Liver (tissue), 9 donors: ENCODE measurements around the gene GPRIN3. TPM values are rescaled to one million over a fixed set of nuclear protein-coding genes. Genes with fewer than 3 reads are reported as not detected.
"Not testable (repeated sequence)": the region's sequence is repeated elsewhere in the genome, so short reads cannot be mapped to it uniquely, and the experiment has no call there.

ENCODE experiments used
- DNase-seq: peaks from one replicate; pipeline ENCODE4 v3.0.0-alpha.2; 2017; ENCODE audit warnings: low spot score
- H3K27ac ChIP-seq, 2 donors: one replicate each; pipeline ENCODE4 v1.7.0; 2013; ENCODE audit warnings: inconsistent platforms in 2 of 2, low read length in 2 of 2, control low read depth in 1 of 2, low read depth in 1 of 2, mild to moderate bottlenecking in 1 of 2
- H3K27me3 ChIP-seq, 4 donors: one replicate each; pipeline versions ENCODE4 v1.6.1 to v1.7.0; 2013; ENCODE audit warnings: low read length in 3 of 4, inconsistent platforms in 1 of 4, mild to moderate bottlenecking in 1 of 4, moderate library complexity in 1 of 4; ENCODE audit not compliant: control insufficient read depth in 4 of 4, insufficient read depth in 4 of 4
- H3K36me3 ChIP-seq, 4 donors: one replicate each; pipeline versions ENCODE4 v1.6.1 to v1.7.0; 2013; ENCODE audit warnings: low read length in 3 of 4, mild to moderate bottlenecking in 3 of 4, low read depth in 1 of 4, moderate library complexity in 1 of 4; ENCODE audit not compliant: control insufficient read depth in 4 of 4, insufficient read depth in 3 of 4
- H3K4me1 ChIP-seq, 4 donors: one replicate each; pipeline versions ENCODE4 v1.6.1 to v1.7.0; 2013; ENCODE audit warnings: low read length in 3 of 4, mild to moderate bottlenecking in 3 of 4, moderate library complexity in 1 of 4; ENCODE audit not compliant: control insufficient read depth in 4 of 4, insufficient read depth in 4 of 4
- H3K4me3 ChIP-seq, 3 donors: one replicate each; pipeline versions ENCODE4 v1.6.1 to v1.7.0; 2013; ENCODE audit warnings: low read length in 3 of 3, control low read depth in 1 of 3, low read depth in 1 of 3, mild to moderate bottlenecking in 1 of 3
- H3K9ac ChIP-seq, 2 donors: one replicate each; pipeline ENCODE4 v1.7.0; 2013; ENCODE audit warnings: low read length in 2 of 2, mild to moderate bottlenecking in 2 of 2, moderate library complexity in 2 of 2, control low read depth in 1 of 2, low read depth in 1 of 2
- H3K9me3 ChIP-seq, 4 donors: one replicate each; pipeline versions ENCODE4 v1.6.1 to v1.7.0; 2013; ENCODE audit warnings: low read length in 3 of 4; ENCODE audit not compliant: control insufficient read depth in 4 of 4
- CTCF ChIP-seq: fragments of 150-350 bp; IDR thresholded peaks from 2 replicates; pipeline ENCODE4 v1.5.1; 2017; ENCODE audit warnings: improper control_type of control experiment, low read depth, low read length; ENCODE audit not compliant: missing input control
- EGR1 ChIP-seq, 2 donors: IDR thresholded peaks; 2 replicates each; pipeline ENCODE4 v1.6.1; 2016 to 2018; ENCODE audit warnings: antibody characterized with exemption in 2 of 2, low read depth in 2 of 2
- FOXA2 ChIP-seq: IDR thresholded peaks from 2 replicates; pipeline ENCODE4 v1.6.1; 2016; ENCODE audit warnings: antibody characterized with exemption
- HNF4G ChIP-seq: IDR thresholded peaks from 2 replicates; pipeline ENCODE4 v1.6.1; 2016; ENCODE audit warnings: antibody characterized with exemption
- JUND ChIP-seq, 2 donors: IDR thresholded peaks; 2 replicates each; pipeline ENCODE4 v1.6.1; 2016; ENCODE audit warnings: antibody characterized with exemption in 2 of 2
- MAX ChIP-seq: IDR thresholded peaks from 2 replicates; pipeline ENCODE4 v1.6.1; 2016; ENCODE audit warnings: antibody characterized with exemption
- NR2F2 ChIP-seq: IDR thresholded peaks from 2 replicates; pipeline ENCODE4 v1.6.1; 2016; ENCODE audit warnings: antibody characterized with exemption
- RAD21 ChIP-seq, 2 donors: IDR thresholded peaks; 2 replicates each; pipeline ENCODE4 v1.6.1; 2016; ENCODE audit warnings: antibody characterized with exemption in 2 of 2, mild to moderate bottlenecking in 2 of 2
- REST ChIP-seq: IDR thresholded peaks from 2 replicates; pipeline ENCODE4 v1.6.1; 2016; ENCODE audit warnings: antibody characterized with exemption, mild to moderate bottlenecking
- SP1 ChIP-seq: IDR thresholded peaks from 2 replicates; pipeline ENCODE4 v1.6.1; 2018; ENCODE audit warnings: antibody characterized with exemption, mild to moderate bottlenecking
- TAF1 ChIP-seq: conservative IDR thresholded peaks from 2 replicates; pipeline ENCODE4 v1.6.1; 2016; ENCODE audit warnings: antibody characterized with exemption, mild to moderate bottlenecking
- WGBS: extraction: QIAGEN DNeasy Blood & Tissue Kit; methylation state at CpG from one replicate; pipeline ENCODE4 v1.1.7; 2013; 5-methylcytosine and 5-hydroxymethylcytosine counted together
- polyA plus RNA-seq, 2 donors: library from polyadenylated mRNA; stranded (reverse) in 1 of 2; unstranded in 1 of 2; fragments of 200-250 nt in 1 of 2; fragments of >200 nt in 1 of 2; fragmentation: Nextera tagmentation in 1 of 2; extraction: Ambion mirVana in 1 of 2; gene quantifications; one replicate each; pipeline versions ENCODE4 v1.2.1 to v1.2.3, GENCODE V29; 2013 to 2015
- total RNA-seq, 2 donors: library from RNA; depleted of rRNA; stranded (reverse); fragments of >200 nt; gene quantifications; one replicate each; pipeline ENCODE4 v1.2.3, GENCODE V29; 2014
- donor health status: healthy.
- donor health status: healthy.
- donor health status: healthy.
- donor health status: healthy.
- donor health status: healthy.

Gene GPRIN3
- total and polyA plus RNA-seq, 4 donors = 0.25 to 1.5 (median 0.95) TPM

DNA sequence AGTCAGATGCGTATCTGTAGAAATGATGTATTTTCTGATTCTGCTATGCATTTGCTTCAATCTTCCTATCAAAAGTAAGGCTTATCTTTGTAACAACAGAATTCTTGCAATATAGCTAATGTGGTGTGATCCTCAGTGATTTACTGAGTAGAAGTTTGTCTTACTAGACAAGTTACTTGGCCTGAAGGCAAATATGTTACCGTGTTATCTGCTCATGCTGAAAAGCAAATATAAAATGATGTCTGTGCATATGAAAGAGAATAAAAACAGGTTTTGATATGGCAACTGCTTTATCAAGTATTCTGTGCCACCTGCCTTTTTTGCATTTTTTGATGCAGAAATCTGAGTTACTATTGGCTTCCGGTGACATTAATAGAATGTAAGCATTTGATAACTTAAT is 103.7 kb downstream of the GPRIN3 start:
- no peak for DNase-seq
- H3K9me3 ChIP-seq = peaks cover 0 to 2% (median 0%) of the 10 kb centered on the region in 4 donors
- H3K27me3 ChIP-seq = no peaks in the 10 kb centered on the region
- WGBS = 83% methylated on average over 3 of the region's 3 CpGs
- no peaks in the 10 kb centered on the region for H3K36me3 ChIP-seq
- no peak overlapping the region for H3K4me3 ChIP-seq
- H3K27ac ChIP-seq = no peak overlapping the region
- no peak overlapping the region for H3K9ac ChIP-seq
- TF ChIP-seq EGR1 (IDR thresholded peaks at IDR 0.05; ENCODE audit: low read depth in 2 of 2) (no peak), JUND (IDR thresholded peaks at IDR 0.05) (no peak), TAF1 (no peak), FOXA2 (no peak), SP1 (no peak), RAD21 (IDR thresholded peaks at IDR 0.05) (no peak), REST (no peak), HNF4G (no peak), NR2F2 (no peak), MAX (no peak)
- no peaks in the 10 kb centered on the region for H3K4me1 ChIP-seq

- H3K4me1 ChIP-seq = not testable (repeated sequence)
These were observed 108.2 kb downstream of the GPRIN3 start for GRCh38 chr4:89199394-89199793.

GRCh38 chr4:89197920-89198319 is 109.7 kb downstream of the GPRIN3 start:
- H3K4me3 ChIP-seq = no peak overlapping the region
- no peak for DNase-seq
- WGBS = 100% methylated on average over 2 of the region's 2 CpGs

More at GRCh38 chr4:89199394-89199793, 108.2 kb downstream of the GPRIN3 start:
- WGBS = 60% methylated on average over 1 of the region's 1 CpG
- H3K27me3 ChIP-seq, H3K4me3 ChIP-seq, H3K9me3 ChIP-seq, H3K9ac ChIP-seq, H3K36me3 ChIP-seq, H3K27ac ChIP-seq, DNase-seq: not testable (repeated sequence)

More at GRCh38 chr4:89197920-89198319, 109.7 kb downstream of the GPRIN3 start:
- Histone ChIP-seq H3K9me3 (no peaks in the 10 kb centered on the region), H3K27ac (no peak overlapping the region), H3K27me3 (no peaks in the 10 kb centered on the region), H3K4me1 (peaks cover 0 to 10% (median 2%) of the 10 kb centered on the region in 4 donors), H3K9ac (no peak overlapping the region), H3K36me3 (no peaks in the 10 kb centered on the region)
- no peak for TF ChIP-seq MAX
- no peak for TF ChIP-seq TAF1
- TF ChIP-seq CTCF = no peak
- no peak for TF ChIP-seq HNF4G
- no peak for TF ChIP-seq RAD21 (IDR thresholded peaks at IDR 0.05)
